HG03442 (cell line): ENCODE results near the gene MAN2A1.

Source experiments
- ATAC-seq: cut with Tn5 transposase; IDR thresholded peaks from one replicate; pipeline ENCODE4 v1.9.1; 2021; ENCODE audit warnings: mild to moderate bottlenecking, moderate library complexity; ENCODE audit not compliant: unreplicated experiment

MAN2A1 gene

GRCh38 chr5:109678447-109678846 lies 11.3 kb upstream of the MAN2A1 start:
- ATAC-seq: no peak

- no peak for ATAC-seq
These were observed 8.0 kb upstream of the MAN2A1 start for GRCh38 chr5:109681763-109682162.

GRCh38 chr5:109682383-109682782 lies 7.3 kb upstream of the MAN2A1 start:
- no peak for ATAC-seq

- ATAC-seq: no peak
These were observed 3.8 kb upstream of the MAN2A1 start for GRCh38 chr5:109685916-109686315.

- ATAC-seq: no peak
These were observed 1.1 kb upstream of the MAN2A1 start for GRCh38 chr5:109688630-109688969.

GRCh38 chr5:109688970-109689739 lies 572 bp upstream of the MAN2A1 start:
- peak; percentile 75 for ATAC-seq

- peak; percentile 1 for ATAC-seq
These were observed 681 bp downstream of the MAN2A1 start for GRCh38 chr5:109690242-109690974.

- ATAC-seq: peak; percentile 8
These were observed 1.3 kb downstream of the MAN2A1 start for GRCh38 chr5:109690975-109691574.

GRCh38 chr5:109691996-109692395 lies 2.3 kb downstream of the MAN2A1 start:
- no peak for ATAC-seq

GRCh38 chr5:109692852-109693251 lies 3.1 kb downstream of the MAN2A1 start:
- ATAC-seq: no peak

GRCh38 chr5:109693535-109694400 lies 4.0 kb downstream of the MAN2A1 start:
- no peak for ATAC-seq

GRCh38 chr5:109694451-109694891 lies 4.7 kb downstream of the MAN2A1 start:
- no peak for ATAC-seq

GRCh38 chr5:109695005-109695926 lies 5.5 kb downstream of the MAN2A1 start:
- ATAC-seq: peak; percentile 60

GRCh38 chr5:109697339-109697738 lies 7.6 kb downstream of the MAN2A1 start:
- ATAC-seq: no peak

- no peak for ATAC-seq
These were observed 10.9 kb downstream of the MAN2A1 start for GRCh38 chr5:109700516-109701153.

- no peak for ATAC-seq
These were observed 11.5 kb downstream of the MAN2A1 start for GRCh38 chr5:109701252-109701651.

GRCh38 chr5:109701792-109702191 lies 12.1 kb downstream of the MAN2A1 start:
- no peak for ATAC-seq

GRCh38 chr5:109703166-109703565 lies 13.4 kb downstream of the MAN2A1 start:
- no peak for ATAC-seq

GRCh38 chr5:109703829-109704228 lies 14.1 kb downstream of the MAN2A1 start:
- ATAC-seq: no peak
